Measurements from ENCODE around the gene PIEZO1. TPM values are rescaled to one million over a fixed set of nuclear protein-coding genes. Genes with fewer than 3 reads are reported as not detected.
A peak's percentile ranks its signal among the peaks of the same experiment; 100 is the strongest.

The PIEZO1 gene
- total and polyA plus RNA-seq, 9 of the 15 experiments (the other 6 are each of a cell fraction or from before 2014, with no cell fraction given) = 3.6 to 432 (median 131) TPM

DNA sequence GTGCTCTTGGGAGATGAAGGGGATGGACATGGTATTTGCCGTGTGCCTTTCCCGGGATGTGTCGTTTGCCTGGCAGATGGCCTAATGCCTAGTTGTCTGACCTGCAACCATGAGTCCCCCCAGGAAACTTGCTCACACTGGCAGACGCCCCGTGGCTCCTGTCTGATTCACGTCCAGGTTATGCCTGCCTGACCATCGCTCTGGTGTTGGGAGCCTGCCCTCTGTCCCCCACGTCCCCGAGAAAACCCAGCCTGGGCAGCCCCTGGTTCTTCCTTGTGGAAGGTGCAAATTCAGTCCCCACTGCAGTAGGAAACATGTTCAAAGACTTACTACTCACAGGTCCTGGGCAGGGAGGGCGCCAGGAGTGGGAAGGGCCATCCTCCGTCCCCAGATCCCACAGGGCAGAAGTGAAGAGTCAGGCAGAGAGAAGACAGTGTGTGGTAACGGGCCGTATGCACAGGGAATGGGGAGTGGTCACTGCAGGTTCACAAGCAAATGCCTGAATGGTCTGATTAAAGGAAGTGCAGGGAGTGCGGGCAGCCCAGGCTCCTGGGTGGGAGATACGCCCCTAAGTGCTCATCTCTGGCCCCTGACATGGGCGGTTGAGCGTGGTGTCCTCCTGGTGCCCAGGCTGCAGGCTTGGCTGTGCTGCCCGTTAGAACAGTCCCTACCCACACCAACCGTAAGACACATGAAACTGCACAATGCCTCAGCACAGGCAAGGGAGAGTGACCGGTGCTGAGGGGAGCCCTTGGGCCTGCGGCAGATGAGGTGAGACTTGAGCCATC is 94.5 kb downstream of the PIEZO1 start:
- H3K9me3 ChIP-seq (replicated peaks; ENCODE audit: control insufficient read depth, insufficient read depth, low read depth, low read length) = no peaks in the 10 kb centered on the region
- no peak overlapping the region for H3K27ac ChIP-seq (ENCODE audit: extremely low read depth, low read depth, low read length)
- intact Hi-C loops (cut with micrococcal nuclease) = no loop called here
- H3K9ac ChIP-seq (ENCODE audit: insufficient read depth in 1 of 2, low read depth in 2 of 2, low read length in 2 of 2) = peak overlapping the region in 1 of 2 experiments; percentile 70; a peak in 2 of 4 replicates
- no peak overlapping the region for H3K4me3 ChIP-seq
- H4K20me1 ChIP-seq (replicated peaks; ENCODE audit: control insufficient read depth, insufficient read depth, low read length) = no peaks in the 10 kb centered on the region; the same call in 1 of the 2 replicates
- H2AFZ ChIP-seq (ENCODE audit: low read depth, low read length) = no peak overlapping the region
- ATAC-seq (no peak), DNase-seq (ENCODE audit: extremely low read depth in 1 of 4, low spot score in 3 of 4) (no peak), FAIRE-seq (no peak)
- TF ChIP-seq MAX (CRISPR knock-in tag; IDR thresholded peaks at IDR 0.05) = peak; percentile 12; the same call in 1 of the 2 replicates
- TF ChIP-seq HNRNPH1 (optimal IDR thresholded peaks at IDR 0.05; ENCODE audit: low read depth, low read length) = no peak
- peak; percentile 17; the same call in 1 of the 2 replicates for TF ChIP-seq SPI1 (IDR thresholded peaks at IDR 0.05; ENCODE audit: borderline replicate concordance, low read depth, low read length)
- no peak for TF ChIP-seq ASH1L (IDR thresholded peaks at IDR 0.05; ENCODE audit: borderline replicate concordance, low read depth, partially characterized antibody)
- no peak for TF ChIP-seq SNAPC5 (CRISPR knock-in tag; IDR thresholded peaks at IDR 0.05)
- TF ChIP-seq ZNF121 (CRISPR knock-in tag; conservative IDR thresholded peaks at IDR 0.05) = 0 out of 2 replicates have a peak, but pooled peaks have one; percentile 10
- TF ChIP-seq CC2D1A (IDR thresholded peaks at IDR 0.05) = no peak
- CTCF ChIA-PET (ENCODE audit: low intra/inter-chr PET ratio) = no interaction called here
- no TSS peak for BruUV-seq (replicated peaks)
- H3K79me2 ChIP-seq (ENCODE audit: control insufficient read depth, insufficient read depth, low read length) = no peaks in the 10 kb centered on the region; the same call in 2 of the 3 replicates
- 78% methylated on average over 21 of the region's 21 CpGs for WGBS (ENCODE audit: insufficient coverage, low coverage, missing lambda C conversion rate)
- H3K27me3 ChIP-seq (ENCODE audit: control insufficient read depth in 2 of 2, insufficient read depth in 2 of 2, low read length in 2 of 2) = no peaks in the 10 kb centered on the region
- no peaks in the 10 kb centered on the region for H3K9me1 ChIP-seq (ENCODE audit: control insufficient read depth, insufficient read depth, low read length)
- in situ Hi-C loops (cut with MboI) = no loop called here
- POLR2A ChIA-PET = no interaction called here
- no peak overlapping the region for H3K4me2 ChIP-seq (ENCODE audit: insufficient read depth, low read length)
- no peaks in the 10 kb centered on the region for H3K36me3 ChIP-seq (ENCODE audit: control insufficient read depth, insufficient read depth, low read length)
- peaks cover 43 to 92% of the 10 kb centered on the region in 2 experiments for H3K4me1 ChIP-seq (replicated peaks in 1 of 2; ENCODE audit: control insufficient read depth in 2 of 2, insufficient read depth in 2 of 2, low read length in 2 of 2)
